Esophagus muscularis mucosa (tissue), 4 donors: ENCODE results near the gene FAM193A.

Experiments
- CTCF ChIP-seq, 3 experiments: fragments of 200-600 bp in 2 of 3; fragments of 450-650 bp in 1 of 3; sonication (generic) in 2 of 3; IDR thresholded peaks; one replicate each; pipeline ENCODE4 v1.5.1; 2017 to 2019; ENCODE audit warnings: antibody characterized with exemption in 3 of 3, mild to moderate bottlenecking in 2 of 3, moderate library complexity in 1 of 3
- EP300 ChIP-seq: sonication (generic); formaldehyde crosslinking; IDR thresholded peaks from one replicate; pipeline ENCODE4 v1.6.1; 2017; ENCODE audit warnings: antibody characterized with exemption
- POLR2A ChIP-seq: fragments of 450-650 bp; IDR thresholded peaks from one replicate; pipeline ENCODE4 v1.6.1; 2017; ENCODE audit warnings: antibody characterized with exemption, moderate library complexity, mild to moderate bottlenecking, low read depth
- POLR2AphosphoS5 ChIP-seq, 2 donors: sonication (generic); formaldehyde crosslinking; IDR thresholded peaks; one replicate each; pipeline ENCODE4 v1.6.1; 2017; ENCODE audit warnings: antibody characterized with exemption in 2 of 2

GRCh38 chr4:2672082-2672481 lies 135.6 kb downstream of the FAM193A start:
- TF ChIP-seq CTCF (IDR thresholded peaks at IDR 0.05) (no peak), EP300 (no peak), POLR2AphosphoS5 (IDR thresholded peaks at IDR 0.05) (no peak), POLR2A (no peak)
